ENCODE data around the gene TSPEAR.

DNA sequence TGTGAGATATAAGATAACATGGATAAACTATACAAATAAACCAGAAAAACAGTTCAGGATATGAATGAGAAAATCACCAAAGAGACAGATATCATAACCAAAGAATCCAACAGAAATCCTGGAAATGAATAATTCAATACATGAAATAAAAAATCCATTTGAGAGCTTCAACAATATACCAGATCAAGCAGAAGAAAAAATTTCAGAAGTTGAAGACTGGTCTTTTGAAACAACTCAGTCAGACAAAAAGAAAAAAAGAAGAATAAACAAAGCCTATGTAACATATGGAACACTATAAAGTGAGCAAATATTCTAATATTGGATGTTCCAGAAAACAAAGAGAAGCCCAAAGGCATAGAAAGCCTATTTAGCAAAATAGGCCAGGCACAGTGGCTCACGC, 39.5 kb downstream of the TSPEAR start:
- TF ChIP-seq ZNF274 (IDR thresholded peaks at IDR 0.05; ENCODE audit: borderline replicate concordance, low read depth, low read length) = no peak
- TF ChIP-seq SP1 (CRISPR knock-in tag; IDR thresholded peaks at IDR 0.05) = no peak
- TF ChIP-seq, protein P1, sequence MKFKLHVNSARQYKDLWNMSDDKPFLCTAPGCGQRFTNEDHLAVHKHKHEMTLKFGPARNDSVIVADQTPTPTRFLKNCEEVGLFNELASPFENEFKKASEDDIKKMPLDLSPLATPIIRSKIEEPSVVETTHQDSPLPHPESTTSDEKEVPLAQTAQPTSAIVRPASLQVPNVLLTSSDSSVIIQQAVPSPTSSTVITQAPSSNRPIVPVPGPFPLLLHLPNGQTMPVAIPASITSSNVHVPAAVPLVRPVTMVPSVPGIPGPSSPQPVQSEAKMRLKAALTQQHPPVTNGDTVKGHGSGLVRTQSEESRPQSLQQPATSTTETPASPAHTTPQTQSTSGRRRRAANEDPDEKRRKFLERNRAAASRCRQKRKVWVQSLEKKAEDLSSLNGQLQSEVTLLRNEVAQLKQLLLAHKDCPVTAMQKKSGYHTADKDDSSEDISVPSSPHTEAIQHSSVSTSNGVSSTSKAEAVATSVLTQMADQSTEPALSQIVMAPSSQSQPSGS (CRISPR knock-in tag; IDR thresholded peaks at IDR 0.05) = no peak
- no peak for TF ChIP-seq BCOR (IDR thresholded peaks at IDR 0.05)
- no peak for TF ChIP-seq ATF7 (IDR thresholded peaks at IDR 0.05)
- TF ChIP-seq MYBL2 (IDR thresholded peaks at IDR 0.05; ENCODE audit: low read depth) = no peak
- TF ChIP-seq MYBL2 (CRISPR knock-in tag; IDR thresholded peaks at IDR 0.05; ENCODE audit: borderline replicate concordance) = no peak
- no peak for TF ChIP-seq ZFP36 (IDR thresholded peaks at IDR 0.05; ENCODE audit: low read depth, low read length, partially characterized antibody)
- no peak for TF ChIP-seq POLR2AphosphoS5 (IDR thresholded peaks at IDR 0.05; ENCODE audit: control insufficient read depth, insufficient read depth, low read depth, low read length)
- TF ChIP-seq, protein P2, sequence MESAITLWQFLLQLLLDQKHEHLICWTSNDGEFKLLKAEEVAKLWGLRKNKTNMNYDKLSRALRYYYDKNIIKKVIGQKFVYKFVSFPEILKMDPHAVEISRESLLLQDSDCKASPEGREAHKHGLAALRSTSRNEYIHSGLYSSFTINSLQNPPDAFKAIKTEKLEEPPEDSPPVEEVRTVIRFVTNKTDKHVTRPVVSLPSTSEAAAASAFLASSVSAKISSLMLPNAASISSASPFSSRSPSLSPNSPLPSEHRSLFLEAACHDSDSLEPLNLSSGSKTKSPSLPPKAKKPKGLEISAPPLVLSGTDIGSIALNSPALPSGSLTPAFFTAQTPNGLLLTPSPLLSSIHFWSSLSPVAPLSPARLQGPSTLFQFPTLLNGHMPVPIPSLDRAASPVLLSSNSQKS (CRISPR knock-in tag; IDR thresholded peaks at IDR 0.05) = no peak
- TF ChIP-seq, protein P3, sequence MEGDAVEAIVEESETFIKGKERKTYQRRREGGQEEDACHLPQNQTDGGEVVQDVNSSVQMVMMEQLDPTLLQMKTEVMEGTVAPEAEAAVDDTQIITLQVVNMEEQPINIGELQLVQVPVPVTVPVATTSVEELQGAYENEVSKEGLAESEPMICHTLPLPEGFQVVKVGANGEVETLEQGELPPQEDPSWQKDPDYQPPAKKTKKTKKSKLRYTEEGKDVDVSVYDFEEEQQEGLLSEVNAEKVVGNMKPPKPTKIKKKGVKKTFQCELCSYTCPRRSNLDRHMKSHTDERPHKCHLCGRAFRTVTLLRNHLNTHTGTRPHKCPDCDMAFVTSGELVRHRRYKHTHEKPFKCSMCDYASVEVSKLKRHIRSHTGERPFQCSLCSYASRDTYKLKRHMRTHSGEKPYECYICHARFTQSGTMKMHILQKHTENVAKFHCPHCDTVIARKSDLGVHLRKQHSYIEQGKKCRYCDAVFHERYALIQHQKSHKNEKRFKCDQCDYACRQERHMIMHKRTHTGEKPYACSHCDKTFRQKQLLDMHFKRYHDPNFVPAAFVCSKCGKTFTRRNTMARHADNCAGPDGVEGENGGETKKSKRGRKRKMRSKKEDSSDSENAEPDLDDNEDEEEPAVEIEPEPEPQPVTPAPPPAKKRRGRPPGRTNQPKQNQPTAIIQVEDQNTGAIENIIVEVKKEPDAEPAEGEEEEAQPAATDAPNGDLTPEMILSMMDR (IDR thresholded peaks at IDR 0.05 in 2 of 3, conservative IDR thresholded peaks at IDR 0.05 in 1 of 3; ENCODE audit: insufficient read depth in 2 of 3, low read depth in 1 of 3, low read length in 3 of 3) = no peak
